GM21423 (cell line): Measurements from ENCODE around the gene LSM14B.
A peak's percentile ranks its signal among the peaks of the same experiment; 100 is the strongest.
"Not testable (repeated sequence)": the region's sequence is repeated elsewhere in the genome, so short reads cannot be mapped to it uniquely, and the experiment has no call there.

Experiments
- ATAC-seq: cut with Tn5 transposase; IDR thresholded peaks from one replicate; pipeline ENCODE4 v1.9.1; 2021; ENCODE audit warnings: mild to moderate bottlenecking, moderate library complexity; ENCODE audit not compliant: unreplicated experiment

LSM14B gene

GRCh38 chr20:62143957-62144825, 21.9 kb downstream of the LSM14B start:
- peak; percentile 27 for ATAC-seq

GRCh38 chr20:62145688-62146018, 23.4 kb downstream of the LSM14B start:
- ATAC-seq: no peak

GRCh38 chr20:62146019-62146755, 23.9 kb downstream of the LSM14B start:
- ATAC-seq: no peak

- ATAC-seq: no peak
Observed at GRCh38 chr20:62147125-62147524, 24.9 kb downstream of the LSM14B start.

GRCh38 chr20:62147528-62147927, 25.3 kb downstream of the LSM14B start:
- no peak for ATAC-seq

- not testable (repeated sequence) for ATAC-seq
Observed at GRCh38 chr20:62148383-62148782, 26.1 kb downstream of the LSM14B start.

- ATAC-seq: no peak
Observed at GRCh38 chr20:62148908-62149314, 26.6 kb downstream of the LSM14B start.

- ATAC-seq: no peak
Observed at GRCh38 chr20:62149532-62150309, 27.4 kb downstream of the LSM14B start.

GRCh38 chr20:62150310-62150575, 28.0 kb downstream of the LSM14B start:
- no peak for ATAC-seq

- no peak for ATAC-seq
Observed at GRCh38 chr20:62151225-62151624, 28.9 kb downstream of the LSM14B start.

GRCh38 chr20:62151835-62152364, 29.6 kb downstream of the LSM14B start:
- no peak for ATAC-seq

GRCh38 chr20:62155428-62156253, 33.4 kb downstream of the LSM14B start:
- no peak for ATAC-seq

- ATAC-seq: no peak
Observed at GRCh38 chr20:62156254-62156556, 33.9 kb downstream of the LSM14B start.

- peak; percentile 63 for ATAC-seq
Observed at GRCh38 chr20:62156592-62157386, 34.5 kb downstream of the LSM14B start.

- no peak for ATAC-seq
Observed at GRCh38 chr20:62157387-62158087, 35.3 kb downstream of the LSM14B start.

GRCh38 chr20:62158088-62158400, 35.8 kb downstream of the LSM14B start:
- no peak for ATAC-seq

GRCh38 chr20:62158541-62158940, 36.3 kb downstream of the LSM14B start:
- ATAC-seq: no peak

GRCh38 chr20:62159052-62159451, 36.8 kb downstream of the LSM14B start:
- no peak for ATAC-seq

GRCh38 chr20:62159839-62160238, 37.6 kb downstream of the LSM14B start:
- no peak for ATAC-seq

- ATAC-seq: no peak
Observed at GRCh38 chr20:62160253-62160652, 38.0 kb downstream of the LSM14B start.
